HG02798 (cell line): ENCODE data around the gene NIT2.

ENCODE experiments used
- ATAC-seq: cut with Tn5 transposase; IDR thresholded peaks from one replicate; pipeline ENCODE4 v1.9.1; 2021; ENCODE audit warnings: mild to moderate bottlenecking; ENCODE audit not compliant: unreplicated experiment, poor library complexity

NIT2 gene

DNA sequence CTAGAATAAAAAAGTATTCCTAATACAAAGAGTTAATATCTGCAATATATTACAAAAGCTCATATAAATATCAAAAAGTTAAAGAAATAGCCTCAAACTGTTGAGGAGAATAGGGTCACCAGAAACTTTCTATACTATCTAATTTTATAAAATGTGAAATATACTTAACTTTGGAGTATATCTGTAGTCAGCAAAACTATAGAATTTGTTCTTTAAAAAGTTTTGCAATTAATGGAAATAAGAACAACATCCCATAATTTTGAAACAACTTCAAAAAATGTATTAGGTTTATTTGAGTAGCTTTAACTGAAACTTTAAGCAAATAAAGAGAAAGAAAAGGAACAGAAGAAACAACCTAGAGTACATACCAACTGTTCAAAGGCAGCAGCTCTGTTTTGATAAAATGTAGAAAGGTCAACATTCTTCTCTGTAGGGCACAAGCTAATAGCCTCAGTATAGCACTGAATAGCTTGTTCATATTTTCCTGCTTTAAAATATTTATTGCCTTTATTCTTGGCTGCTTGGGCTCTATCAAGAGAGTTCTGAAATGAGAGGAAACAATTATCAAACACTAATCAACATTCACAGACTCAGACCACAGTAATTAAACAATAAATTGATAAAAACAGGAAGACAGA lies 52.0 kb downstream of the NIT2 start:
- ATAC-seq, result no peak

- ATAC-seq, result no peak
These were observed 54.5 kb downstream of the NIT2 start for GRCh38 chr3:100389025-100389424.

DNA sequence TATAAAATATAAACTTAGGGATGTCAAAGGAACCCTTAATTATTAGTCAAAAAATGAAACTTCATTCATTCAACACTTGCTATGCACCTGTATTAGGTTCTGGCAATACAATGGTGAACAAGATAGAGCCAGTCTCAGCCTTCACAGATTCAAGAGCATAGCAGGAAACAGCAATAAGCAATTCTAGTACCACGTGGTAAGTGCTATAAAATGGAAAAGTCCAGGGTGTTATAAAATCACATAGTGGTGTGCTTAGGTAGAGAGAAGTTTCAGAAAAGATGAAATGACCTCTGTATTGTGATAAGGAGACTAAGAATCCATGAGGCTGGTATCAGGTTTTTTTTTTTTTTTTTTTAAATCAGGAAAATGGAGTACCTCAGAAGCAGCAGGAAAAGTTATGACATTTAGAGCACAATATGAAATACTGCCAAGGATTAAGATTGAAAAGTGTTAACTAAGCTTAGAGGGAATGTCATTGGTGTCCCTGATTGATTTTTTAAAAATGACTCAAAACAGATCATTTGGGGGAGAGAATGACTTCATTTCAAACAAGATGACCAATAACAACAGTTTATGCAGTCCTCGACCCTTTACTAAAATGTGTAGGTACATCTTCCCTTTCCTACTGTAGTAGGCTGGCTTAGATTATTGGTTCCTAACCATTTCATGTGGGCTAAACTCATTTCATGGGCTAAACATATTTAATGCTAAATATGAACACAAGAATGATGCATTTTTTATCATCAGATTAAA lies 61.3 kb downstream of the NIT2 start:
- ATAC-seq, result no peak

DNA sequence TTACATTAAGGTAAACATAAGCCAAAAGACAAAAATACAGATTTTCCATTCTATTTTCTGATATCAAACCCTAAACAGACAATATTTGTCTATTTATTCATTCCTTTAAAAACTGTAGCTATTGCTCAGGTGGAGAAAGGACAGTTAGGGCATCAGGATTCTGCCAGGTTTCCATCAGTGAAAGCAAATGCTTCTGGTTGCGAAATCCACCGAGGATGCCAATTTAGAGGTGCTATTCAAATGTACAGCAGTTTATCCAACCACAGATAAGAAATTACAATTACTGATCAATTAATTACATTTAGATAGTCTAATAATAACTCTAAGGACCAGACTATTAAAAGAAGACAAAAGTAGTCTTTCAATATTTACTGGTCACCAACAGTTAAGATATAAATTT lies 62.4 kb downstream of the NIT2 start:
- no peak for ATAC-seq

DNA sequence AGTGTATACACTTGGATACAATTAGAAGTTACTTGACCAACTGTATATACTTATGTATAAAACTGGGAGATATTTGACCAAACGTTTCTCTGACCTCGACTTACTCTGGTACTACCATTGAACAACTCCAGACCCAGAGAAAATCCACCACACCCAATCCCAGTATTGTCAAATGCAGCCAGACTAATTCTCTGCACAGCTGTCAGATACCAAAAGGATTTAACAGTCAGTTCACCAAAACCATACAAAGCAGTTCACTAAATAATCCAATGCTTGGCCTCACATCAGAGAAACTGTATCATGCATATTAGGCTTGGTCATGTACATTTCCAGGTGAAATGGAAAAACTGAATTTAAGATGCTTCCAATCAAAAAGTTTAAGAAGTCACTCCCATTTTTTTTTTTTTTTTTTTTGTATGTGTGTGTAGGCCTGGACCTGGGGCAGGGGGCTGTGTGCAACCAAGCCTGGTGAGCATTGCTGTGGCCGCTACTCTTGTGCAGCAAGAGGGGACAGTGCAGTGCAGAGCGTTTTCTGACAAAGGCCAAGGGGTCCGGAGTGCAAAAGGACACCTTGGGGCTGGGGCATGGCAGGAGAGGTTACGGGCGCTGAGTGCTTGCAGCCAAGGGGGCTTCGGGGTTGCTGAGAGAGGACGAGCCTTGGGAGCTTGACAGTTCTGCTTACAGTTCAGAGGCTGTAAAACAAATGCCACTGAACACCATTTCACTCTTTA lies 64.9 kb downstream of the NIT2 start:
- ATAC-seq, result no peak

DNA sequence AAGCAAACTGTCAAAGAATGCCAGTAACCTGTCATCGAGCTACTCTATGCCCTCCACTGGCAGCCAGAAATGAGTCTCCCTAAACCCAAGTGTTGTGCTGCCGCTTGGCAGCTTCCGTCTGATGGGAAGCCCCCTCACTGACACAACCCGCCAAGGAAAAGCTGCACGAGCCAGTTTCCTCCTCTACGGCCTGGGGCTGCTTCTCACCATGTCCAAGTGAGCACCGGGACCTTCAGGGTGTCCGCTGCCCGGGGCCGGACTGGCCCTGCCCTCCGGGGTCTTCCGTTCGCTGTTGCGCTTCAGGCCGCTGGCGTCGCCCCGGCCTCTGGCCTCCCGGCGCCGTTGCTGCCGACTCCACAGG lies 65.8 kb downstream of the NIT2 start:
- ATAC-seq, result peak; percentile 14

- ATAC-seq, result peak; percentile 92
These were observed 66.5 kb downstream of the NIT2 start, which contains the start of the genes LNP1 and TOMM70 for GRCh38 chr3:100400780-100401673. Gene LNP1 (plus strand): TSS chr3:100401539. CDS start chr3:100429730, 28,191 bp downstream. Gene TOMM70 (minus strand): TSS chr3:100401089. CDS start chr3:100400949, 140 bp downstream.

DNA sequence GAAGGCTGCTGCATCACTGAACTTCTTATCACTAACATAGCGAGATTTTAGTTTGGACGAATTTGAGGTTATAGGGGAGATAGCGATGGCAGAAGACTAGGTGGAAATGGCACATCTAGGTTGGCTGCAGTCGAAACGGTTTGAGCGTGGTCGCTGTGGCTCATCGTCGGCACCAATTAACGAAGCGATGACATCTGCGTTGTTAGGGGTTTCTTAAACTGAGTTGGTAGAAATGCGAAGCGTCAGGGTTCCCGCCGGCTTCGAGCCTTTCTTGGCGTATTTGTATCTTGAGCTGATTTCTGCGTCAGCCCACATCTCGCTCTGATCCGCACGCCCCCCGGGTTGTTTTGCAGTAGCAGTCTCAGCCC lies 67.1 kb downstream of the NIT2 start:
- ATAC-seq, result peak; percentile 12

- no peak for ATAC-seq
These were observed 67.7 kb downstream of the NIT2 start for GRCh38 chr3:100402256-100402655.

DNA sequence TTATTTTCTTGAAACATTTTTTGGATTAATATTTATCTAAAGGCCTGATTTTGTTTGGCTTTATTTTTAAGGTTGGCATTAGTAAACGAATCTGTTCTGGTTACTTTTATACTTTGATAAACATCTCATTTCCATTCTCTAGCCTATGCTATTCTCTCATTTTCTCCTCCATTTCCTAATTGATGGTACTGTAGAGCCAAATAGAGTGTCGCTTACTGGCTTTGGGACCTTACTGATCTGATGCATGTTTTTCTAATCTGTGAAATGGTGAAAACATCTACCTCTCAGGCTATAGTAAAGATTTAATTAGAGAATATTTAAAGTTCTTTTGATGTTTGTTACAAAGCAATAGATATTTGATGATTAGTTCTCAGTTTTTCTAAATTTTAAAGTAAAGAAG lies 68.3 kb downstream of the NIT2 start:
- no peak for ATAC-seq

- no peak for ATAC-seq
These were observed 69.0 kb downstream of the NIT2 start for GRCh38 chr3:100403362-100404249.

GRCh38 chr3:100404250-100404548 lies 69.6 kb downstream of the NIT2 start:
- ATAC-seq, result no peak

GRCh38 chr3:100407164-100407563 lies 72.6 kb downstream of the NIT2 start:
- no peak for ATAC-seq

DNA sequence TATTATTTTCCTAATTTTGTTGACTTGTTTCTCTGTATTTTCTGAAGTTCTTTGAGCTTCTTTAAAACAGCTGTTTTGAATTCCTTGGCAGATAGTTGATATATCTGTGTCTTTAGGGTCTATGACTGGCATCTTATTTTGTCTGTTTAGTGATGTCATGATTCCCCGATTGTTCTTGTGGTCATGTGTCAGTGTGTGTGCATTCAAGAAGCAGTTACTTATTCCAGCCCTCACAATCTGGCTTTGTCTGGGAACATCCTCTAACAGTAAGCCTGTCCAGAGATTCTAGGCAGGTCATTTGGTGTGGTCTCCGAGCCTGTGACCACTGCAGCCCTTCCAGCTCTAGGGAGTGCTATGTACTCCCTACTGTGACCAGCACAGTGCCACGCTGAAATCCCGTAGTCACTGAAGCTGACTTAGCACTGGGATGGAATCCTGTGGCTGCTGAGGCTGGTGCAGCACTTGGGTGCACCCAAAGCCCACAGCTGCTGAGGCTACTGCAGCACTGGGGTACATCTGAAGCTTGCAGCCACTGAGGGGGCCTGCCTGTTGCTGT lies 73.5 kb downstream of the NIT2 start:
- ATAC-seq, result no peak
